Lower leg skin (tissue), 3 donors: ENCODE measurements around the gene SCEL.

Source experiments
- CTCF ChIP-seq, 3 donors: fragments of 450-650 bp; IDR thresholded peaks; one replicate each; pipeline ENCODE4 v1.5.1; 2016; ENCODE audit warnings: antibody characterized with exemption in 3 of 3, mild to moderate bottlenecking in 3 of 3, moderate library complexity in 2 of 3
- POLR2A ChIP-seq, 2 donors: fragments of 450-650 bp; IDR thresholded peaks; one replicate each; pipeline ENCODE4 v1.6.1; 2016 to 2017; ENCODE audit warnings: antibody characterized with exemption in 2 of 2, mild to moderate bottlenecking in 1 of 2, moderate library complexity in 1 of 2

GRCh38 chr13:77545626-77546412 lies 10.3 kb downstream of the SCEL start:
- TF ChIP-seq CTCF (IDR thresholded peaks at IDR 0.05) (no peak), POLR2A (IDR thresholded peaks at IDR 0.05) (no peak)
